Endothelial cell of umbilical vein (primary cell): ENCODE measurements around the gene CPT1A. TPM values are rescaled to one million over a fixed set of nuclear protein-coding genes. Genes with fewer than 3 reads are reported as not detected.

Source experiments
- BruUV-seq: library from RNA; stranded (reverse); fragments of 400-500 nt; replicated peaks from 2 replicates; lab custom pipeline; 2021; lab: Mats Ljungman, UMichigan
- CTCF ChIA-PET: fragments of 300-600, 350-600 bp; sonication (Branson Sonifier 250); formaldehyde crosslinking; loops from one replicate; lab custom pipeline; 2021; ENCODE audit warnings: antibody characterized with exemption, inconsistent platforms; lab: Charles Lee
- POLR2A ChIA-PET: fragments of 300-600, 350-600 bp; sonication (Branson Sonifier 250); formaldehyde crosslinking; loops from one replicate; lab custom pipeline; 2021; ENCODE audit warnings: antibody characterized with exemption, inconsistent platforms; lab: Charles Lee
- DNase-seq: peaks from one replicate; pipeline ENCODE4 v3.0.0-alpha.2; 2011; ENCODE audit warnings: low read depth, low spot score
- FAIRE-seq: peaks from 2 replicates; lab custom pipeline; 2011; peaks lifted over from hg19 to GRCh38; lab: Jason Lieb, UNC
- H2AFZ ChIP-seq: 2 replicates; pipeline ENCODE4 v1.6.0; 2012; ENCODE audit warnings: low read depth, low read length, control low read depth, inconsistent platforms
- H3K27ac ChIP-seq: 2 replicates; pipeline ENCODE4 v1.5.1; 2011; ENCODE audit warnings: low read depth, mild to moderate bottlenecking, control low read depth, low read length, moderate library complexity; ENCODE audit not compliant: insufficient read depth
- H3K27me3 ChIP-seq, 2 experiments: 2 replicates each; pipeline versions ENCODE4 v1.6.0 to v1.6.1; 2011; ENCODE audit warnings: low read length in 2 of 2, mixed read lengths in 1 of 2; ENCODE audit not compliant: control insufficient read depth in 2 of 2, insufficient read depth in 2 of 2
- H3K36me3 ChIP-seq, 2 experiments: 2 replicates in 1 of 2; 3 replicates in 1 of 2; pipeline ENCODE4 v1.5.1; 2011; ENCODE audit warnings: low read length in 2 of 2, mild to moderate bottlenecking in 1 of 2, moderate library complexity in 1 of 2; ENCODE audit not compliant: control insufficient read depth in 2 of 2, insufficient read depth in 2 of 2; ENCODE audit errors: extremely low read depth in 1 of 2
- H3K4me1 ChIP-seq: 3 replicates; pipeline ENCODE4 v1.5.1; 2011; ENCODE audit warnings: mild to moderate bottlenecking, low read length; ENCODE audit not compliant: control insufficient read depth, insufficient read depth; ENCODE audit errors: extremely low read depth
- H3K4me2 ChIP-seq: 2 replicates; pipeline ENCODE4 v1.6.1; 2011; ENCODE audit warnings: low read length, control low read depth, mixed read lengths; ENCODE audit not compliant: insufficient read depth
- H3K4me3 ChIP-seq, 3 experiments: fragments of 200-600 bp in 1 of 3; sonication (generic), shearing (Covaris generic) in 1 of 3; replicated peaks in 1 of 3; 2 replicates each; pipeline ENCODE4 v1.5.1; 2011 to 2016; ENCODE audit warnings: control low read depth in 3 of 3, low read length in 3 of 3, mild to moderate bottlenecking in 2 of 3, inconsistent platforms in 1 of 3, low read depth in 1 of 3, moderate library complexity in 1 of 3; ENCODE audit not compliant: insufficient read depth in 1 of 3
- H3K79me2 ChIP-seq: 2 replicates; pipeline ENCODE4 v1.6.0; 2012; ENCODE audit warnings: low read length, inconsistent platforms; ENCODE audit not compliant: control insufficient read depth, insufficient read depth
- H3K9ac ChIP-seq: replicated peaks from 2 replicates; pipeline ENCODE3; 2011; ENCODE audit warnings: low read length, control low read depth; ENCODE audit not compliant: insufficient read depth; ENCODE audit errors: extremely low read depth
- H3K9me1 ChIP-seq: replicated peaks from 3 replicates; pipeline ENCODE4 v1.6.0; 2011; ENCODE audit warnings: mild to moderate bottlenecking, low read length; ENCODE audit not compliant: control insufficient read depth, insufficient read depth; ENCODE audit errors: extremely low read depth
- H3K9me3 ChIP-seq: replicated peaks from 2 replicates; pipeline ENCODE4 v1.5.1; 2012; ENCODE audit warnings: low read length, inconsistent platforms; ENCODE audit not compliant: control insufficient read depth, insufficient read depth
- H4K20me1 ChIP-seq: replicated peaks from 2 replicates; pipeline ENCODE3; 2011; ENCODE audit warnings: mild to moderate bottlenecking, low read length; ENCODE audit not compliant: control insufficient read depth, insufficient read depth; ENCODE audit errors: extremely low read depth
- CTCF ChIP-seq, 2 donors: IDR thresholded peaks; 1 replicate in 1 of 2; 2 replicates in 1 of 2; pipeline ENCODE4 v1.5.1; 2011; ENCODE audit warnings: low read length in 2 of 2, mild to moderate bottlenecking in 2 of 2, moderate library complexity in 2 of 2, control low read depth in 1 of 2, inconsistent platforms in 1 of 2, low read depth in 1 of 2; ENCODE audit not compliant: insufficient read depth in 1 of 2; ENCODE audit errors: extremely low read depth in 1 of 2
- EZH2 ChIP-seq: IDR thresholded peaks from 2 replicates; pipeline ENCODE4 v1.6.1; 2012; ENCODE audit warnings: borderline replicate concordance, low read depth, mild to moderate bottlenecking, moderate library complexity, low read length, inconsistent platforms; ENCODE audit not compliant: severe bottlenecking
- FOS ChIP-seq: IDR thresholded peaks from 2 replicates; pipeline ENCODE4 v1.6.1; 2011; ENCODE audit warnings: mild to moderate bottlenecking, low read length, moderate library complexity, borderline replicate concordance; ENCODE audit not compliant: insufficient read depth
- GATA2 ChIP-seq: IDR thresholded peaks from 2 replicates; pipeline ENCODE4 v1.7.0; 2011; ENCODE audit warnings: low read depth, mild to moderate bottlenecking, moderate library complexity, mixed read lengths, low read length; ENCODE audit not compliant: insufficient read length, insufficient read depth
- JUN ChIP-seq: IDR thresholded peaks from 2 replicates; pipeline ENCODE4 v1.6.1; 2011; ENCODE audit warnings: borderline replicate concordance, low read depth; ENCODE audit not compliant: insufficient read length, insufficient read depth
- MAX ChIP-seq: IDR thresholded peaks from 2 replicates; pipeline ENCODE4 v1.6.1; 2011; ENCODE audit not compliant: insufficient read depth, insufficient read length
- MYC ChIP-seq: IDR thresholded peaks from one replicate; pipeline ENCODE4 v1.6.1; 2011; ENCODE audit warnings: mild to moderate bottlenecking, low read depth, low read length
- POLR2A ChIP-seq: IDR thresholded peaks from 2 replicates; pipeline ENCODE4 v1.6.1; 2012; ENCODE audit warnings: low read depth, mild to moderate bottlenecking, control low read depth, low read length
- POLR2AphosphoS5 ChIP-seq: IDR thresholded peaks from 2 replicates; pipeline ENCODE4 v1.6.1; 2012; ENCODE audit warnings: low read depth, mild to moderate bottlenecking, control low read depth, low read length, moderate library complexity; ENCODE audit not compliant: insufficient read depth
- dilution Hi-C: fragments of 300-500 bp; cut with MboI; formaldehyde crosslinking; loops from one replicate; pipeline ENCODE4 v1.15.0; 2019; ENCODE audit warnings: low sequenced_read_pairs; ENCODE audit not compliant: extremely low pct_ligation_motif_present
- intact Hi-C: fragments of 100-400 bp; cut with micrococcal nuclease; formaldehyde crosslinking; loops from one replicate; pipeline ENCODE4 v1.10.0; 2022
- polyA plus RNA-seq, 4 experiments: library from polyadenylated mRNA; depleted of rRNA in 3 of 4; stranded (reverse) in 3 of 4; unstranded in 1 of 4; fragments of >200 nt; gene quantifications; 2 replicates each; pipeline versions ENCODE4 v1.2.1 to v1.2.3, GENCODE V29; 2011 to 2012; ENCODE audit warnings: missing spikeins in 1 of 4
- total RNA-seq: library from RNA; stranded (reverse); gene quantifications from 2 replicates; pipeline ENCODE4 v1.2.3, GENCODE V29; 2021

Gene CPT1A
- total and polyA plus RNA-seq, 2 donors (not counting 3 experiments of a cell fraction or from before 2014, with no cell fraction given) = 26.3 to 62.1 TPM

- no peak overlapping the region for H2AFZ ChIP-seq
- H3K4me1 ChIP-seq = peaks cover 2% of the 10 kb centered on the region
- no peaks in the 10 kb centered on the region for H3K9me1 ChIP-seq
- no peaks in the 10 kb centered on the region for H3K9me3 ChIP-seq
- H3K27me3 ChIP-seq = peaks cover 4 to 7% of the 10 kb centered on the region in 2 experiments
- no TSS peak for BruUV-seq
- H4K20me1 ChIP-seq = no peaks in the 10 kb centered on the region
- no peak overlapping the region for H3K4me3 ChIP-seq
- H3K79me2 ChIP-seq = no peaks in the 10 kb centered on the region
- CTCF ChIA-PET = no interaction called here
- FAIRE-seq (no peak), DNase-seq (no peak)
- no peaks in the 10 kb centered on the region for H3K36me3 ChIP-seq
- intact Hi-C loops (no loop called here), dilution Hi-C loops (no loop called here)
- POLR2A ChIA-PET = no interaction called here
- no peak for TF ChIP-seq FOS
- no peak for TF ChIP-seq JUN
- no peak overlapping the region for H3K4me2 ChIP-seq
- H3K9ac ChIP-seq = no peak overlapping the region
- H3K27ac ChIP-seq = no peak overlapping the region
These were observed 6.7 kb upstream of the CPT1A start for GRCh38 chr11:68848429-68848828.

GRCh38 chr11:68847395-68847794 lies 5.7 kb upstream of the CPT1A start:
- ChIA-PET POLR2A (no interaction called here), CTCF (no interaction called here)
- Histone ChIP-seq H3K9me1 (no peaks in the 10 kb centered on the region), H4K20me1 (no peaks in the 10 kb centered on the region), H2AFZ (no peak overlapping the region), H3K4me2 (no peak overlapping the region), H3K36me3 (no peaks in the 10 kb centered on the region), H3K9me3 (no peaks in the 10 kb centered on the region), H3K4me1 (peaks cover 10% of the 10 kb centered on the region), H3K27ac (no peak overlapping the region), H3K4me3 (no peak overlapping the region), H3K79me2 (no peaks in the 10 kb centered on the region), H3K27me3 (peaks cover 4 to 13% of the 10 kb centered on the region in 2 experiments), H3K9ac (no peak overlapping the region)
- intact Hi-C loops (no loop called here), dilution Hi-C loops (no loop called here)
- FAIRE-seq (no peak), DNase-seq (no peak)
- no peak for TF ChIP-seq GATA2
- TF ChIP-seq POLR2A = no peak
- no peak for TF ChIP-seq CTCF (IDR thresholded peaks at IDR 0.05; ENCODE audit: extremely low read depth in 1 of 2, insufficient read depth in 1 of 2, low read depth in 1 of 2, low read length in 2 of 2)
- TF ChIP-seq EZH2 = no peak
- no peak for TF ChIP-seq FOS
- no peak for TF ChIP-seq JUN
- TF ChIP-seq MAX = no peak
- no peak for TF ChIP-seq MYC
- TF ChIP-seq POLR2AphosphoS5 = no peak
- BruUV-seq = no TSS peak
